Activated effector memory CD4-positive, alpha-beta T cell treated with Interleukin-2 at 50 U/mL for 16 hours (primary cell): ENCODE data around the gene WNT3.

Source experiments
- DNase-seq: peaks from one replicate; pipeline ENCODE4 v3.0.0-alpha.2; 2020

WNT3 gene

DNA sequence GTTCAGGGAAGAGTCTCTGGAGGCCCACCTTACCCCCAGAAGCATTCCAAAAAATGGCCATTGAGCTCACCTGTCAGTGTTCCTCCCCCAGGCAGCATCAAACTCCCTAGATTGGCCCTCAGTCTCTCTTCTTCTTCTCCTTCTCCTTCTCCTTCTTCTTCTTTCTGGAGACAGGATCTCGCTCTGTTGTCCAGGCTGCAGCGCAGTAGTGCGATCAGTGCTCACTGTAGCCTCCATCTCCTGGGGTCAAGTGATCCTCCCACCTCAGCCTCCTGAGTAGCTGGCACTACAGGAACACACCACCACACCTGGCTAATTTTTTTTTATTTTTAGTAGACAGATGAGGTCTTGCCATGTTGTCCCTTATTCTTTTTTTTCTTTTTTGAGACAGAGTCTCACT, 16.4 kb upstream of the WNT3 start:
- DNase-seq: no peak

DNA sequence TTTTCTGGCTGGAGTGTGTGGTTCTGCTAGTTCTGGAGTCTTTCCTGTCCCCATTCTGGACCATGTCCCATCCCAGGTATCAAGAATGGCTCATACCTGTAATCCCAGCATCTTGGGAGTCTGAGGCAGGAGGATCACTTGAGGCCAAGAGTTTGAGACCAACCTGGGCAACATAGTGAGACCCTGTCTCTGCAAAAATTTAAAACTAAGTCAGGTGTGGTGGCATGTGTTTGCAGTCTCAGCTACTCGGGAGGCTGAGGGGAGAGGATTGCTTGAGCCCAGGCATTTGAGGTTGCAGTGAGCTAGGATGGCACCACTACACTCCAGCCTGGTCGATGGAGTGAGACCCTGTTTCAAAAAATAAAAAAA, 15.3 kb upstream of the WNT3 start:
- no peak for DNase-seq

- no peak for DNase-seq
Measured at GRCh38 chr17:46832945-46833839, 14.7 kb upstream of the WNT3 start.

- no peak for DNase-seq
Measured at GRCh38 chr17:46832331-46832821, 13.9 kb upstream of the WNT3 start.

GRCh38 chr17:46831573-46832330, 13.3 kb upstream of the WNT3 start:
- no peak for DNase-seq

DNA sequence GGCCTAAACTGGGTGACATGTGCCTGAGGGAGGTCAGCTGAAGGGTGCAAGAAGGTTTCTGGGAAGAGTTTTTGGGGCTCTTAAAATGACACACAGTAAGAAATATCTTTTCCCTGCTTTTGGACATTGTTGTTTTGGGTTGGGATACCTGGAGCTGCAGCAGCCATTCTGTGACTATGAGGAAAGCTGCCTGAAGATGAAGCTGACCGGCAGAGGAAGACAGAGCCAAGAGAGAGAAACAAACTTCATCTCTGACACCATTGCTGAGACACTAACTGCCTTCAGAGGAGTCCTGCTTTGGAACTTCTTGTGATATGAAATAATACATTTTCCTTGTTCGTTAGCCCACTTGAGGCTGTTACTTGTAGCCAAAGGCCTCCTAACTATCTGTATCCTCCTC, 8.8 kb upstream of the WNT3 start:
- no peak for DNase-seq

- DNase-seq: no peak
Measured at GRCh38 chr17:46826116-46826515, 7.6 kb upstream of the WNT3 start.

GRCh38 chr17:46823657-46824056, 5.2 kb upstream of the WNT3 start:
- DNase-seq: no peak

- DNase-seq: no peak
Measured at GRCh38 chr17:46822388-46822921, 4.0 kb upstream of the WNT3 start.

GRCh38 chr17:46821482-46822387, 3.2 kb upstream of the WNT3 start:
- no peak for DNase-seq

- DNase-seq: no peak
Measured at GRCh38 chr17:46820592-46821450, 2.3 kb upstream of the WNT3 start.

GRCh38 chr17:46819906-46820351, 1.4 kb upstream of the WNT3 start:
- no peak for DNase-seq

- DNase-seq: no peak
Measured at GRCh38 chr17:46818929-46819859, 702 bp upstream of the WNT3 start.

DNA sequence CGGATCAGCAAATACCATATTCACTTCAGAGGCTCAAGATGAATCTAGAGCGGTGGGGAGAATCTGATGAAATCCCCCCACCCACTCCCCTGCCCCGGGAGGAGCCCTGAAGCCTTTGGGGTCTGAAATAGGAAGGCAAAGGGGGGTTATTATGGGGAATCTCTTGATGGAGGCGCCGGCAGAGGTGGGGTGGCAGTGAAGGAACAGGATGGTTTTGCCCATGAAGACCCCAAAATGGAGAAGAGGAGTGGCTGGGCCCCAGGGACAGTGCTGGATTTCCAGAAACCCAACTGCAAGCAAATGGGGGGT, 637 bp downstream of the WNT3 start:
- DNase-seq: no peak

- no peak for DNase-seq
Measured at GRCh38 chr17:46817151-46817900, 1.2 kb downstream of the WNT3 start.

- DNase-seq: no peak
Measured at GRCh38 chr17:46815474-46816353, 2.8 kb downstream of the WNT3 start.

DNA sequence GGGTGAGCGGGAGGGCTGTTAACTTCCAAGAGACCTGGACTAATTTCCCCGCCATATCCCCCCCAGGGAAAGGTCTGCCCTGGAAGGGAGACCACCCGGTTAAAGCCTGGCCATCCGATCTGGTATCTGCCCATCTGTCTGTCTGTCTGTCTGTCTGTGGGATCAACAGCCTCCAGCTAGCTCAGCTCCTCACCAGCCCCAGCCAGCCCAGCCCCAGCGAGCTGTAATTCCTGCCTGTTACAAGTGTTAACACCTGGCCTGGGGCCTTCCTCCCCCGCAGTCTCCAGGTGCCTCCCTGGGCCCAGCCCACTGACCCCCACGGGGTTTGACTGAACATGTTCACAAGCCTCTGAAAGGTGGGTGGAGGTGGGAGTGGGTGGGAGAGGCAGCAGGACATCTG, 4.0 kb downstream of the WNT3 start:
- no peak for DNase-seq

- no peak for DNase-seq
Measured at GRCh38 chr17:46813920-46814319, 4.6 kb downstream of the WNT3 start.
